ENCODE measurements around the gene SMOC2. TPM values are rescaled to one million over a fixed set of nuclear protein-coding genes. Genes with fewer than 3 reads are reported as not detected.

SMOC2 gene
- total RNA-seq, 3 donors from 2014 or later (not counting 1 experiment from before 2014, with no cell fraction given) = not detected

DNA sequence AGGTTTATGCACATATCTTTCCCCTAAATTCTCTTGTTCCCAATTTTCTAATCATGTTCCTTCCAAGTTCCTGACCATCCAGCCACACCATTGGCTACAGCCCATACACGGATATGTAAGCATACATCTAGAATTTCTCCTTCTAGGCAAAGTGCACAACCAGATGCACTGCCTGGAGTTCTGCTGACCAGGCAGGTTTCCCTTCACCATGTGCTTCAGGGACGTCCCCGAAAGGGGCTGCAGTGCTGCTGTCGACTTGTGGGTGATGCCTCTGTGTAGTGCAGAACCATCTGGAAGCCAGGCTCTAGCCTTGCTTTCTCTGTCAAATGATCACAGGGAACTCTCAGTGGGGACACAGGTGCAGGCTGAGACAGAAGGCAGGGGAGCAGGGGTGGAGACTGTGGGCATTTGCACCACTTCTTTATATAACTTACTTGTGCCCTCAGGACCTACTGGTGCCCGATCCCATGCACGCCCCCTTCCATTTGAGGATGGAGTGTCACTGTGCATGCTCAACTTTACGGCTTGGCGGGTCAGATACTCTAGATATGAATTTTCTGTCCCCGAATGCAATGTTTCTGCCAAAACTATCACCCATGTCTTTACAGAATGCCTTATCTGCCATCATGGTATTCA, 37.5 kb upstream of the SMOC2 start:
- ATAC-seq (no peak), DNase-seq (no peak)
- Histone ChIP-seq H3K9me3 (ENCODE audit: control insufficient read depth, insufficient read depth, low read length) (no peaks in the 10 kb centered on the region), H3K27me3 (ENCODE audit: control insufficient read depth, insufficient read depth, low read length) (no peaks in the 10 kb centered on the region), H3K4me1 (ENCODE audit: control insufficient read depth, insufficient read depth, low read length) (no peaks in the 10 kb centered on the region), H3K4me3 (ENCODE audit: low read length) (no peak overlapping the region), H3K27ac (ENCODE audit: low read length) (no peak overlapping the region), H3K36me3 (ENCODE audit: control insufficient read depth, insufficient read depth, low read length) (no peaks in the 10 kb centered on the region)
- H3K4me3 Mint-ChIP-seq = no peak overlapping the region
- peaks cover 0 to 7% of the 10 kb centered on the region in 2 donors for H3K27me3 Mint-ChIP-seq (ENCODE audit: low read depth in 2 of 2)
- intact Hi-C loops (cut with micrococcal nuclease) = no loop called here
- no peaks in the 10 kb centered on the region for H3K36me3 Mint-ChIP-seq
- H3K27ac Mint-ChIP-seq = no peak overlapping the region
- TF ChIP-seq, protein P1, sequence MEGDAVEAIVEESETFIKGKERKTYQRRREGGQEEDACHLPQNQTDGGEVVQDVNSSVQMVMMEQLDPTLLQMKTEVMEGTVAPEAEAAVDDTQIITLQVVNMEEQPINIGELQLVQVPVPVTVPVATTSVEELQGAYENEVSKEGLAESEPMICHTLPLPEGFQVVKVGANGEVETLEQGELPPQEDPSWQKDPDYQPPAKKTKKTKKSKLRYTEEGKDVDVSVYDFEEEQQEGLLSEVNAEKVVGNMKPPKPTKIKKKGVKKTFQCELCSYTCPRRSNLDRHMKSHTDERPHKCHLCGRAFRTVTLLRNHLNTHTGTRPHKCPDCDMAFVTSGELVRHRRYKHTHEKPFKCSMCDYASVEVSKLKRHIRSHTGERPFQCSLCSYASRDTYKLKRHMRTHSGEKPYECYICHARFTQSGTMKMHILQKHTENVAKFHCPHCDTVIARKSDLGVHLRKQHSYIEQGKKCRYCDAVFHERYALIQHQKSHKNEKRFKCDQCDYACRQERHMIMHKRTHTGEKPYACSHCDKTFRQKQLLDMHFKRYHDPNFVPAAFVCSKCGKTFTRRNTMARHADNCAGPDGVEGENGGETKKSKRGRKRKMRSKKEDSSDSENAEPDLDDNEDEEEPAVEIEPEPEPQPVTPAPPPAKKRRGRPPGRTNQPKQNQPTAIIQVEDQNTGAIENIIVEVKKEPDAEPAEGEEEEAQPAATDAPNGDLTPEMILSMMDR (IDR thresholded peaks at IDR 0.05) = no peak
- WGBS (ENCODE audit: insufficient coverage) = 87% methylated on average over 9 of the region's 9 CpGs
- H3K4me1 Mint-ChIP-seq = no peaks in the 10 kb centered on the region
- no peaks in the 10 kb centered on the region for H3K9me3 Mint-ChIP-seq

GRCh38 chr6:168404560-168404959, 36.4 kb upstream of the SMOC2 start:
- H3K9me3 ChIP-seq (ENCODE audit: control insufficient read depth, insufficient read depth, low read length) = no peaks in the 10 kb centered on the region
- Mint-ChIP-seq H3K27me3 (ENCODE audit: low read depth in 2 of 2) (peaks cover 0 to 7% of the 10 kb centered on the region in 2 donors), H3K27ac (no peak overlapping the region), H3K4me3 (no peak overlapping the region), H3K4me1 (no peaks in the 10 kb centered on the region), H3K36me3 (no peaks in the 10 kb centered on the region), H3K9me3 (no peaks in the 10 kb centered on the region)
- H3K4me1 ChIP-seq (ENCODE audit: control insufficient read depth, insufficient read depth, low read length) = no peaks in the 10 kb centered on the region
- intact Hi-C loops (cut with micrococcal nuclease) = no loop called here
- WGBS (ENCODE audit: insufficient coverage) = 90% methylated on average over 1 of the region's 1 CpG
- ATAC-seq = no peak
- no peak overlapping the region for H3K27ac ChIP-seq (ENCODE audit: low read length)
- TF ChIP-seq, protein P1 (IDR thresholded peaks at IDR 0.05) = no peak
- H3K27me3 ChIP-seq (ENCODE audit: control insufficient read depth, insufficient read depth, low read length) = no peaks in the 10 kb centered on the region
- no peaks in the 10 kb centered on the region for H3K36me3 ChIP-seq (ENCODE audit: control insufficient read depth, insufficient read depth, low read length)
- no peak for DNase-seq
- no peak overlapping the region for H3K4me3 ChIP-seq (ENCODE audit: low read length)

- no peaks in the 10 kb centered on the region for H3K4me1 ChIP-seq (ENCODE audit: control insufficient read depth, insufficient read depth, low read length)
- no peak overlapping the region for H3K27ac ChIP-seq (ENCODE audit: low read length)
- Mint-ChIP-seq H3K9me3 (no peaks in the 10 kb centered on the region), H3K4me1 (no peaks in the 10 kb centered on the region), H3K36me3 (no peaks in the 10 kb centered on the region), H3K27ac (no peak overlapping the region), H3K27me3 (ENCODE audit: low read depth in 2 of 2) (peaks cover 0 to 3% of the 10 kb centered on the region in 2 donors), H3K4me3 (no peak overlapping the region)
- H3K9me3 ChIP-seq (ENCODE audit: control insufficient read depth, insufficient read depth, low read length) = no peaks in the 10 kb centered on the region
- DNase-seq (no peak), ATAC-seq (no peak)
- intact Hi-C loops (cut with micrococcal nuclease) = no loop called here
- WGBS (ENCODE audit: insufficient coverage) = 73% methylated on average over 8 of the region's 8 CpGs
- TF ChIP-seq, protein P1 (IDR thresholded peaks at IDR 0.05) = no peak
- no peaks in the 10 kb centered on the region for H3K27me3 ChIP-seq (ENCODE audit: control insufficient read depth, insufficient read depth, low read length)
- H3K4me3 ChIP-seq (ENCODE audit: low read length) = no peak overlapping the region
- H3K36me3 ChIP-seq (ENCODE audit: control insufficient read depth, insufficient read depth, low read length) = no peaks in the 10 kb centered on the region
Observed at GRCh38 chr6:168407842-168408241, 33.1 kb upstream of the SMOC2 start.
